Stimulated activated CD4-positive, alpha-beta T cell treated with anti-CD3 and anti-CD28 coated beads, TNF-alpha, amount 100 ng/mL, for 1 hour (primary cell): ENCODE measurements around the gene CFC1B.
"Not testable (repeated sequence)": the region's sequence is repeated elsewhere in the genome, so short reads cannot be mapped to it uniquely, and the experiment has no call there.

Experiments used
- DNase-seq, 3 donors: peaks; one replicate each; pipeline ENCODE4 v3.0.0-alpha.2; 2020; ENCODE audit warnings: low read depth in 3 of 3, low spot score in 1 of 3

CFC1B gene

DNA sequence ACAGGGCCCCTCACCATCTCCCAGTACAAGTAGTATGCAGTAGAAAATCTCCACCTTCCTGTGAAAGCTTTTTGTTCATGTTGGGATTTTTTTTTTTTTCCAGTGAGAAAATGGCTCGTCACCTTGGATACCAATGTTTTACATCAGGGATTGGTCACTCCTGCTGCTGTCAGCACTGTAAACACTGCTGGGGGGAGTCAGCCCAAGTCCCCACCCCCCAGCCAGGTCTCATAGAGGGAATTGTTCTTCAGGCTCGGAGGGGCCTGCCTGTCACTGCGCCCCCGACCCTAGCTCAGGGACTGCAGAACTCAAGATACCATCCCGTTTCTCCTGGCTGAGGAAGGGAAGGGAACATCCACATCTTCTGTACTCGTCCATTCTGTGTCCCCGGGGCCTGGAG is at the start of gene CFC1B:
Gene CFC1B (plus strand): TSS at position 231 of the 400 bp plus-strand sequence. CDS start 263 bp downstream, outside the sequence.
- not testable (repeated sequence) for DNase-seq

DNA sequence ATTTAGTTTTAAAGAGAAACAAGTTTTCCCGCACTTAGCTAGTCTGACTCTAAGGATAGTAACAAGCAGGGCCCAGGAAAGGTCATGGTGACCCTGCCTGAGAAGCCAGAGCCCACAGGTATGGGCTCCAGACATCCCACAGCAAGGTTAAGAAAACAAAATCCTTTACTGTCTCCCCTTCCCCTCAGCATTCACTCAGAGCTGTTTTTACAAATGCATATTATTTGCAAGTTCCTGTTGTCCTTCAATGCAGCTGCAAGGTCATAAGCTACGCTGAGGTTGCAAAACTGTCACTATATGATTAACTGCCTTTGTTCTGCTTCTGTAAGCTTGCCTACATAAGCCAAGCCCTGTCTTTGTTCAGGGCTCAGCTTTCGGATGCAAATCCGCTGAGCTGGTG is 29.9 kb upstream of the CFC1B start:
- not testable (repeated sequence) for DNase-seq

DNA sequence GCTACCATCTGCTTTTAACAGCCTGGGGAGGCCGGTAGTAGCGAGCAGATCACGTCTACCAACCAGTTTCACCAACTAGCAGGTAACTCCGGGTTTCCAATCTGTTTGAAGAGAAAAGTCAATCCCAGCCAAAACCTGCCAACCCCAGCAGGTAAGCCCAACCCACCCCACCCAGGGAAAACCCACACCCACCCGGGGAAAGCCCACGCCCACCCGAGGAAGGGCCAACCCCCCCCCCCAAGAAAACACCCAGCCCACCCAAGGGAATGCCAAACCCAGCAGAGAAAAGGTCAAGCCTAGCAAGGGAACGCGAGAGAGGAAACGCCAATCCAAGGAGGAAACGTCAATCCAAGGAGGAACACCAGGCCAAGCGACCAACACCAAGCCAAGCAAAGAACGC is 11.8 kb upstream of the CFC1B start, which contains the start of gene POTEI:
Gene POTEI (minus strand): TSS at position 101 of the 400 bp plus-strand sequence. CDS start 93 bp downstream, at position 8.
- not testable (repeated sequence) for DNase-seq

GRCh38 chr2:130510807-130511746 is 9.9 kb upstream of the CFC1B start:
- not testable (repeated sequence) for DNase-seq

GRCh38 chr2:130511747-130512451 is 9.1 kb upstream of the CFC1B start:
- not testable (repeated sequence) for DNase-seq

- not testable (repeated sequence) for DNase-seq
Observed at GRCh38 chr2:130518516-130519106, 2.4 kb upstream of the CFC1B start.

DNA sequence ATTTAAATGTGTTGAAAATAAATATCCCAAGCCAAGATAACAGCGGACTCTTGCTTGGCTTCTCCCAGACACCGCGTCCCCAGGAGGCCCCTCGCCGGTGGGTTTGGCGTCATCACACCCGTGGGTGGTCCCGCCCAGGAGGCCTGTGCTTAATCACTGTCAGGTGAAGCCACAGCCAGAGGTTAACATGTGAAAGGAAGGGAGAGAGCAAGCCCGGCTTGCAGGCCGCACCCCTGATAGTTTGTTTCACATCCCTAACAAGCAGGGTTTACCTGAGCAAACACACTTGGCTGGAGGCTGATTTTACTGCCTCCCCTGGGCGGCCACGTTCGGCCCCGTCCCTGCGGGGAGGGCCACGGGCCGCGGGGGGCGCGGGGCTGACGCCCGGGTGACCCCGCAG is 1.4 kb downstream of the CFC1B start:
- not testable (repeated sequence) for DNase-seq

DNA sequence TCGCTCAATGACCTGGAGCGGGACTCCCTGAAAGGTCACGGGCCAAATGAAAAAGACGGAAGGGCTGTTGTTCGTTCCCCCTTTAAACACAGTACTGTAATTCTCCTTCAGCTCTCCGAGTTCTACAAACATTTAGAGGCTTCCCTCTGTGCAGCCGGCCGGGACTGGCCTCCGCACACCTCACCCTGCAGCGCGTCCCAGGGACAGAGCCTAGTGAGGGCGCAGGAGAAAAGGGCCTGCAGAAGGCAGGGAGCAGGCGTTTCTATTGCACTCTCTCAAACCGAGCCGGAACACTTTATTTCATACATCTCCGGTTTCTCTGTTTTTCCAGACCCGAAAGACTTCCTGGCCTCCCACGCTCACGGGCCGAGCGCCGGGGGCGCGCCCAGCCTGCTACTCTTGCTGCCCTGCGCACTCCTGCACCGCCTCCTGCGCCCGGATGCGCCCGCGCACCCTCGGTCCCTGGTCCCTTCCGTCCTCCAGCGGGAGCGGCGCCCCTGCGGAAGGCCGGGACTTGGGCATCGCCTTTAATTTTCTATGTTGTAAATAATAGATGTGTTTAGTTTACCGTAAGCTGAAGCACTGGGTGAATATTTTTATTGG is 6.4 kb downstream of the CFC1B start:
- not testable (repeated sequence) for DNase-seq

GRCh38 chr2:130529545-130529944 is 8.5 kb downstream of the CFC1B start:
- DNase-seq: not testable (repeated sequence)

- not testable (repeated sequence) for DNase-seq
Observed at GRCh38 chr2:130530212-130530611, 9.2 kb downstream of the CFC1B start.

- DNase-seq: not testable (repeated sequence)
Observed at GRCh38 chr2:130531225-130531624, 10.2 kb downstream of the CFC1B start.

DNA sequence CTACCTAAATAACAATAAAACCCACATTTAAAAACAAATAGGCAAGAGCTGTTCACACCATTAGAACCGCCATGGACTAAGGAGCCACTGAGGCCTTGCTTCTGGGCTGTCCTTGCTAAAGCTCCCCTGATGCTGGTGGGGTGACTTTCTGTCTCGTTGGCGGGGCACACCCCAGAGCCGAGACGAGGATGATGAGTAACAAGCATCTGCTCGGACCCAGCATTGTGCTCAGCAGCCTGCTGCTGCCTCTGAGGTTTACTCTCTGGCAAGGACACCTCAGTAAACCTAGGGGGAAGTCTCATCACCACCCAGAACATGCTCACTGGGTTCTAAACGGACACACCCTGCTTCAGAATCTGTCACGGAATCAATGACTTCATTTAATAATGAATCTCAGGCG is 10.7 kb downstream of the CFC1B start:
- not testable (repeated sequence) for DNase-seq

DNA sequence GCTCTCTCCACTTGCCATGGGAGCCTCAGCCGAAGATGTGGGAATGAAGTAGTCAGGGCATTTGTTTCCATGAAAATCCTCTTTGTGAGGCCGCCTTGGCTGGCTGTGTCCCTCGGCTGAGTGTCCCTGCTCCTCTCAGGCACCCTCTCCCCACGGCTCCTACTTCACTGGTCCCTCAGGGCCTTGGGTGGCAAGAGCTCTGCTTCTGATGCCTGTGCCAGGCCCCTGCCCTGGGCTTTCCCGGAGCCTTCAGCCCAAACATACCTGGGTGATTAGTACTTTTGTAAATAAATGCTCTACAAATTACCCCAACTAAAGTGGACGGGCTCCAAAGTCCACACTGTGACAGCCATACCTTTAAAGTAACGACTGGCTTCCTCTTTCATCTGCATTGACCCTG is 15.6 kb downstream of the CFC1B start:
- not testable (repeated sequence) for DNase-seq

DNA sequence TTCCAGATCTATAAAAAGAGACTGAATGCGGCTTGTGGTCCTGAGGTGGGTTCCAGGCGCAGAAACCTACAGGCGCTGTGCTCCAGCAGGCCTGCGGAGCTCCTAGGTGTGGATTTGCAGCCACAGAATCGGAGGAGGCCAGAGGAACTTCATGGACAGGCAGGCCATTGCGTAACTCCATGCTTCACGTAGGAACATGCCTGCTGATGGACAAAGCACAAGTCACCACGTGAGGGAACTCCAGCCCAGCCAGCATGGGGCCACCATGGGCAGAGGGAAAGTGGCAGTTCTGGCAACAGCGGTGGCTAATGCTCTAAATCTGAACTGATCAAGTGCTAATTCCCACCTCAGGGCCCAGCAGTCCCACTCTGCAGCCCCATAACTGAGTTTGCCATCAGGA is 17.2 kb downstream of the CFC1B start:
- not testable (repeated sequence) for DNase-seq

- not testable (repeated sequence) for DNase-seq
Observed at GRCh38 chr2:130542789-130543188, 21.8 kb downstream of the CFC1B start.

DNA sequence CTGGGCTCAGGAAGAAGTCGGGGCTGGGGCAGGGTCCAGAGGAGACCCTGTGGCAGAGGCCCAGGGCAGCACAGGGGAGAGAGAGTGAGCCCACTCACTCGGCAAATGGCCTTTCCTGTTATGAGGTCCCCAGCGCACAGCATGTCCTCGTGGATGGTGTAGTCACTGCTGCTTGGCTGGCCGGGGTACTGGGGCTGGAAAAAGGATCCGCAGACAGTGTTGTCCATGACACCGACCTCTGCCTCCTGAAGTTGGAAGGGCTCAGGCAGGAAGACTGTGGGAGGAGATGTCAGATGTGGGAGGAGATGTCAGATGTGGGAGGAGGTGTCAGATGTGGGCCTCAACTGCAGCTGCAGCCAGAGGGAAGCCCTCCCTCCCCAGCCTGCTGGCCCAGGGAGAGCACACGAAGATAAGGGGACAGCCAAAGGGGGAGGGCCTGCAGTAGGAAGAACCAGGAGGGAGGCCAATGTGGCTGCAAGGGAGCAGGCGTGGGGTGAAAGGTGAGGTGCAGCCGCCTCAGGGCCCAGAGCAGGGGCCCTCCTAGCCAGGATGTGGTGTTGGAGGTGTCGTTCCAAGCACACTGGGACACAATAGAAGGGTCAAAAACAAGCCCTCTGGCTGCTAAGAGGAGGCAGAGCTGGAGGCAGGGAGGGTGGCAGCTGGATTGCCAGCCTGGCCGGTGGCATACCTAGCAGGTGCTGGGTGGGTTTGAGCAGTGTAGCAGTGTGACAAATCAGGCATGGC is 22.9 kb downstream of the CFC1B start:
- not testable (repeated sequence) for DNase-seq

- not testable (repeated sequence) for DNase-seq
Observed at GRCh38 chr2:130544978-130545377, 24.0 kb downstream of the CFC1B start.

- not testable (repeated sequence) for DNase-seq
Observed at GRCh38 chr2:130548418-130548817, 27.4 kb downstream of the CFC1B start.

DNA sequence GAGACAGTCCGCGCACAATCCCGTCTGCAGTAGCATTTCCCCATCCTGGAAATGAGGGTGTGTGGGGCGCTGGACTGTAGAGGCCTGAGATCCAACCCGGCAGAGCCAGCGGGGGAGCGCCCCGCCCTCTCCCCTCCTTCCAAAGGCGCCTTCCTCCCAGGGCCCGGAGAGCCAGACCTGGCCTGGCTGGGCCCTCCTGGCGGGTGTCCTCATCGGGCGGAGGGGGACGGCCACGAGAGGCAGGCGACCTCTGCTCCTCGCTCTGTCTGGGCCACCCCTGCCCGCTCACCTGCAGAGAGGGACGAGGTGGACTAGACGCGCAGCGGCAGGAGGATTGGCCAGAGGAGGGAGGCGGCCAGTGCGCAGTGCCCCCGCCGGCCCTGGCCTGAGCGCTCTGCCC is 28.5 kb downstream of the CFC1B start:
- DNase-seq: not testable (repeated sequence)

DNA sequence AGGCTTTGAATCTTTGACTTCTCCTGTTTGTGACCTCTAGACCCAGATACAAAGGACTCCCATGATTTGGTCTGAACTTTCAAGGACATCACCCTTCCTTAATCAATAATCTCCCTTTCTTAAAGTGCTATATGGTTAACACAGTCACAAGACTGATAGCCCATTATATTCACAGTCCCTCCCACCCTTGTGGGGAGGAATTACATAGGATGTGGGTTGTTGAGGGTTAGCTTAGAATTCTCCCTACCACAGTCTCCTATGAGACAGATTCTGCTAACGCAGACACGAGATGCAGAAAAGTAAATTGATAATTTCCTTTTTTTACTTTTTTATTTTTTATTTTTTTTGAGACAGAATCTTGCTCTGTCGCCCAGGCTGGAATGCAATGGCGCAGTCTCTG is 33.2 kb downstream of the CFC1B start:
- DNase-seq: not testable (repeated sequence)
